IPS-11a (cell line): Measurements from ENCODE around the gene STAT1.

Experiments used
- H3K4me3 ChIP-seq: one replicate; pipeline ENCODE4 v1.5.1; 2013; ENCODE audit warnings: low read depth, low read length, control low read depth

The STAT1 gene

GRCh38 chr2:190986221-190986953 lies 27.6 kb downstream of the STAT1 start:
- no peak overlapping the region for H3K4me3 ChIP-seq

GRCh38 chr2:190984595-190984994 lies 29.4 kb downstream of the STAT1 start:
- H3K4me3 ChIP-seq: no peak overlapping the region

GRCh38 chr2:190982262-190983034 lies 31.5 kb downstream of the STAT1 start:
- no peak overlapping the region for H3K4me3 ChIP-seq

GRCh38 chr2:190981733-190982132 lies 32.2 kb downstream of the STAT1 start:
- H3K4me3 ChIP-seq: no peak overlapping the region

- no peak overlapping the region for H3K4me3 ChIP-seq
These were observed 32.6 kb downstream of the STAT1 start for GRCh38 chr2:190981333-190981732.

- no peak overlapping the region for H3K4me3 ChIP-seq
These were observed 33.3 kb downstream of the STAT1 start for GRCh38 chr2:190980630-190981209.

GRCh38 chr2:190979906-190980629 lies 33.9 kb downstream of the STAT1 start:
- H3K4me3 ChIP-seq: no peak overlapping the region

GRCh38 chr2:190978389-190979053 lies 35.5 kb downstream of the STAT1 start:
- H3K4me3 ChIP-seq: no peak overlapping the region

- no peak overlapping the region for H3K4me3 ChIP-seq
These were observed 36.5 kb downstream of the STAT1 start for GRCh38 chr2:190977505-190977904.

- H3K4me3 ChIP-seq: no peak overlapping the region
These were observed 37.5 kb downstream of the STAT1 start for GRCh38 chr2:190976521-190976920.

- H3K4me3 ChIP-seq: no peak overlapping the region
These were observed 39.2 kb downstream of the STAT1 start for GRCh38 chr2:190974629-190975361.

- no peak overlapping the region for H3K4me3 ChIP-seq
These were observed 40.0 kb downstream of the STAT1 start for GRCh38 chr2:190973726-190974628.

- no peak overlapping the region for H3K4me3 ChIP-seq
These were observed 40.7 kb downstream of the STAT1 start for GRCh38 chr2:190973262-190973661.

- no peak overlapping the region for H3K4me3 ChIP-seq
These were observed 41.1 kb downstream of the STAT1 start for GRCh38 chr2:190972846-190973245.

GRCh38 chr2:190972213-190972612 lies 41.8 kb downstream of the STAT1 start:
- no peak overlapping the region for H3K4me3 ChIP-seq

- H3K4me3 ChIP-seq: no peak overlapping the region
These were observed 43.0 kb downstream of the STAT1 start for GRCh38 chr2:190970873-190971506.

- H3K4me3 ChIP-seq: no peak overlapping the region
These were observed 43.8 kb downstream of the STAT1 start for GRCh38 chr2:190970160-190970559.

- H3K4me3 ChIP-seq: no peak overlapping the region
These were observed 45.4 kb downstream of the STAT1 start for GRCh38 chr2:190968522-190968921.
